Progenitor cell of endocrine pancreas (in vitro differentiated cells): ENCODE measurements around the gene PAM. TPM values are rescaled to one million over a fixed set of nuclear protein-coding genes. Genes with fewer than 3 reads are reported as not detected.

Experiments used
- DNase-seq: peaks from one replicate; pipeline ENCODE4 v3.0.0; 2021; ENCODE audit warnings: low spot score; ENCODE audit not compliant: unreplicated experiment
- H3K27ac Mint-ChIP-seq: 2 replicates; pipeline ENCODE4 v1.8.0; 2021; ENCODE audit warnings: mild to moderate bottlenecking, moderate library complexity, mixed read lengths
- H3K27me3 Mint-ChIP-seq: 2 replicates; pipeline ENCODE4 v1.8.0; 2021; ENCODE audit warnings: mixed read lengths
- H3K36me3 Mint-ChIP-seq: 2 replicates; pipeline ENCODE4 v1.8.0; 2022; ENCODE audit warnings: mixed read lengths; ENCODE audit not compliant: insufficient read depth
- H3K4me1 Mint-ChIP-seq: 2 replicates; pipeline ENCODE4 v1.8.0; 2021; ENCODE audit warnings: low read depth, mixed read lengths
- H3K4me3 Mint-ChIP-seq: 2 replicates; pipeline ENCODE4 v1.8.0; 2021; ENCODE audit warnings: low read depth, mild to moderate bottlenecking, moderate library complexity, mixed read lengths
- H3K9me3 Mint-ChIP-seq: 2 replicates; pipeline ENCODE4 v1.8.0; 2021; ENCODE audit warnings: low read depth, mixed read lengths
- CTCF ChIP-seq: fragments of 200-600 bp; sonication (generic); IDR thresholded peaks from one replicate; pipeline ENCODE4 v1.5.0; 2021; ENCODE audit warnings: antibody characterized with exemption, mild to moderate bottlenecking; ENCODE audit not compliant: unreplicated experiment
- total RNA-seq: library from RNA; stranded (reverse); gene quantifications from 2 replicates; pipeline ENCODE4 v1.2.1, GENCODE V29; 2021

The PAM gene
- total RNA-seq, 1 donor from 2014 or later, result 111 TPM

GRCh38 chr5:102826629-102827028 is 71.5 kb downstream of the PAM start:
- peaks cover 6% of the 10 kb centered on the region for H3K9me3 Mint-ChIP-seq
- DNase-seq, result no peak
- H3K36me3 Mint-ChIP-seq, result peaks cover 2% of the 10 kb centered on the region
- H3K4me3 Mint-ChIP-seq, result no peak overlapping the region
- no peaks in the 10 kb centered on the region for H3K4me1 Mint-ChIP-seq
- no peak overlapping the region for H3K27ac Mint-ChIP-seq
- no peak for TF ChIP-seq CTCF
- no peaks in the 10 kb centered on the region for H3K27me3 Mint-ChIP-seq

GRCh38 chr5:102830241-102830640 is 75.1 kb downstream of the PAM start:
- no peak overlapping the region for H3K27ac Mint-ChIP-seq
- H3K27me3 Mint-ChIP-seq, result no peaks in the 10 kb centered on the region
- H3K4me3 Mint-ChIP-seq, result no peak overlapping the region
- H3K9me3 Mint-ChIP-seq, result peaks cover 6% of the 10 kb centered on the region
- TF ChIP-seq CTCF, result no peak
- H3K4me1 Mint-ChIP-seq, result peaks cover 3% of the 10 kb centered on the region
- no peak for DNase-seq
- peaks cover 2% of the 10 kb centered on the region for H3K36me3 Mint-ChIP-seq

GRCh38 chr5:102832445-102832844 is 77.3 kb downstream of the PAM start:
- no peaks in the 10 kb centered on the region for H3K27me3 Mint-ChIP-seq
- no peak overlapping the region for H3K4me3 Mint-ChIP-seq
- H3K9me3 Mint-ChIP-seq, result peaks cover 6% of the 10 kb centered on the region
- H3K36me3 Mint-ChIP-seq, result peaks cover 2% of the 10 kb centered on the region
- DNase-seq, result no peak
- no peak for TF ChIP-seq CTCF
- H3K4me1 Mint-ChIP-seq, result peaks cover 8% of the 10 kb centered on the region
- H3K27ac Mint-ChIP-seq, result no peak overlapping the region

- Mint-ChIP-seq H3K4me1 (peaks cover 8% of the 10 kb centered on the region), H3K9me3 (peaks cover 6% of the 10 kb centered on the region), H3K36me3 (peaks cover 2% of the 10 kb centered on the region), H3K4me3 (no peak overlapping the region), H3K27ac (no peak overlapping the region), H3K27me3 (no peaks in the 10 kb centered on the region)
- no peak for TF ChIP-seq CTCF
- no peak for DNase-seq
Observed at GRCh38 chr5:102833146-102833545, 78.0 kb downstream of the PAM start.

- peaks cover 8% of the 10 kb centered on the region for H3K4me1 Mint-ChIP-seq
- no peak for DNase-seq
- H3K36me3 Mint-ChIP-seq, result peaks cover 2% of the 10 kb centered on the region
- H3K27ac Mint-ChIP-seq, result no peak overlapping the region
- TF ChIP-seq CTCF, result no peak
- no peak overlapping the region for H3K4me3 Mint-ChIP-seq
- H3K9me3 Mint-ChIP-seq, result peaks cover 6% of the 10 kb centered on the region
- H3K27me3 Mint-ChIP-seq, result no peaks in the 10 kb centered on the region
Observed at GRCh38 chr5:102834438-102834964, 79.4 kb downstream of the PAM start.
